Measurements from ENCODE around the gene ZNF708.
"Not testable (repeated sequence)": the region's sequence is repeated elsewhere in the genome, so short reads cannot be mapped to it uniquely, and the experiment has no call there.

ZNF708 gene

DNA sequence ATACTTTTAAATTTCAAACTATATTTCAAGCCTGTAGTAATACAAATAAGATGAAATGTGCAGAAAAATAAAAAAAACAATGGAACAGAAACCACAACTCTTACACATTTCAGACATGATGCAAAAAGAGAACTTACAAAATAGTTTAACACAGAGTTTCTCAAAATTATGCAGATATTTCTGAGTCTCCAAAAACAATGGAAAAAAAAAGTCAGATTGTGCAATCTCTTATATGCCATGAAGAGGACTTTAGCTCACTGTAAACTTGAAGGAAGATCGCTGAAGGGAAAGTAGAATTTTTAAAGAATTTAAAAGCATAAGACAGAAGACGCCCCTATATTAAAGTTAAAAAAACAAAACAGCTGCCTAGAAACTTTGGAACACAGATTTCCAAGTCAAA is 20.4 kb downstream of the ZNF708 start:
- H3K4me3 ChIP-seq (ENCODE audit: low read length), result no peak overlapping the region
- TF ChIP-seq, protein P1, sequence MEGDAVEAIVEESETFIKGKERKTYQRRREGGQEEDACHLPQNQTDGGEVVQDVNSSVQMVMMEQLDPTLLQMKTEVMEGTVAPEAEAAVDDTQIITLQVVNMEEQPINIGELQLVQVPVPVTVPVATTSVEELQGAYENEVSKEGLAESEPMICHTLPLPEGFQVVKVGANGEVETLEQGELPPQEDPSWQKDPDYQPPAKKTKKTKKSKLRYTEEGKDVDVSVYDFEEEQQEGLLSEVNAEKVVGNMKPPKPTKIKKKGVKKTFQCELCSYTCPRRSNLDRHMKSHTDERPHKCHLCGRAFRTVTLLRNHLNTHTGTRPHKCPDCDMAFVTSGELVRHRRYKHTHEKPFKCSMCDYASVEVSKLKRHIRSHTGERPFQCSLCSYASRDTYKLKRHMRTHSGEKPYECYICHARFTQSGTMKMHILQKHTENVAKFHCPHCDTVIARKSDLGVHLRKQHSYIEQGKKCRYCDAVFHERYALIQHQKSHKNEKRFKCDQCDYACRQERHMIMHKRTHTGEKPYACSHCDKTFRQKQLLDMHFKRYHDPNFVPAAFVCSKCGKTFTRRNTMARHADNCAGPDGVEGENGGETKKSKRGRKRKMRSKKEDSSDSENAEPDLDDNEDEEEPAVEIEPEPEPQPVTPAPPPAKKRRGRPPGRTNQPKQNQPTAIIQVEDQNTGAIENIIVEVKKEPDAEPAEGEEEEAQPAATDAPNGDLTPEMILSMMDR (conservative IDR thresholded peaks at IDR 0.05; ENCODE audit: low read length), result no peak
- no peak for DNase-seq (ENCODE audit: low read depth)

GRCh38 chr19:21306881-21307479 is 22.2 kb downstream of the ZNF708 start:
- DNase-seq (ENCODE audit: low read depth), result not testable (repeated sequence)

DNA sequence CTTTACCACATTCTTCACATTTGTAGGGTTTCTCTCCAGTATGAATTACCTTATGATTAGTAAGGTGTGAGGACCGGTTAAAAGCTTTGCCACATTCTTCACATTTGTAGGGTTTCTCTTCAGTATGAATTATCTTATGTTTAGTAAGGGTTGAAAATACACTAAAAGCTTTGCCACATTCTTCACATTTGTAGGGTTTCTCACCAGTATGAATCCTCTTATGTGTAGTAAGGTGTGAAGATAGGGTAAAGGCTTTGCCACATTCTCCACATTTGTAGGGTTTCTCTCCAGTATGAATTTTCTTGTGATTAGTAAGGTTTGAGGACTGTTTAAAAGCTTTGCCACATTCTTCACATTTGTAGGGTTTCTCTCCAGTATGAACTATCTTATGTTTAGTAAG is 35.4 kb downstream of the ZNF708 start:
- not testable (repeated sequence) for DNase-seq (ENCODE audit: low read depth)

More at GRCh38 chr19:21306881-21307479, 22.2 kb downstream of the ZNF708 start:
- not testable (repeated sequence) for H3K4me3 ChIP-seq (ENCODE audit: low read length)

DNA sequence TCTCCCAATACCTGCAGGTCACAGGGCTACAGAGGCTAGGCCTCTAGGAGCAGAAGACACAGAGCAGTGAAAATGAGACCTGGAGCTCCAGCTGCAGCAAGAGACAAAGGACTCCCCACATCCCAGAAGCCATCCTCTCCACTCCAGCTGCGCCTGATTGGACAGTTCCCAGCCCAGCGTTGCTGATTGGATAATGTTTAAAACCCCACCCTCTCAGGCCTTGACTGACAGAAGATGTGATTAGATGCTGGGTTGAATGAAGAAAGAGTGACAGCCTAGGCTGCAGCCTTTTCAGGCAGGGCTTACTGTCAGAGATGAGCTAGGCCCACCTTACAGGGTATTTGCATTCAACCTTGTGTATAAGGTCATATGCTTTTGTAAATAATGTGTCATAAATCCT is 59.4 kb downstream of the ZNF708 start:
- TF ChIP-seq, protein P1 (conservative IDR thresholded peaks at IDR 0.05; ENCODE audit: low read length), result no peak
- no peak overlapping the region for H3K4me3 ChIP-seq (ENCODE audit: low read length)
- DNase-seq (ENCODE audit: low read depth), result no peak

More for the DNA sequence above, 35.4 kb downstream of the ZNF708 start:
- not testable (repeated sequence) for H3K4me3 ChIP-seq (ENCODE audit: low read length)

DNA sequence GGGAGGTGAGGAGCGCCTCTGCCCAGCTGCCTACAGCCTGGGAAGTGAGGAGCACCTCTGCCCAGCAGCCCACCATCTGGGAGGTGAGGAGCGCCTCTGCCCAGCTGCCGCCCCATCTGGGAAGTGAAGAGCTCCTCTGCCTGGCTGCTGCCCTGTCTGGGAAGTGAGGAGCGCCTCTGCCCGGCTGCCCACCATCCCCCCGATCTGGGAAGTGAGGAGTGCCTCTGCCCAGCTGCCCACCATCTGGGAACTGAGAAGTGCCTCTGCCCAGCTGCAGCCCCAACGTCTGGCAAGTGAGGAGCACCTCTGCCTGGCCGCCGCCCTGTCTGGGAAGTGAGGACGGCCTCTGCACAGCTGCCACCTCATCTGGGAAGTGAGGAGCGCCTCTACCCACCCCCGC is 64.3 kb downstream of the ZNF708 start:
- TF ChIP-seq, protein P1 (conservative IDR thresholded peaks at IDR 0.05; ENCODE audit: low read length), result no peak
- no peak for DNase-seq (ENCODE audit: low read depth)
- H3K4me3 ChIP-seq (ENCODE audit: low read length), result no peak overlapping the region

DNA sequence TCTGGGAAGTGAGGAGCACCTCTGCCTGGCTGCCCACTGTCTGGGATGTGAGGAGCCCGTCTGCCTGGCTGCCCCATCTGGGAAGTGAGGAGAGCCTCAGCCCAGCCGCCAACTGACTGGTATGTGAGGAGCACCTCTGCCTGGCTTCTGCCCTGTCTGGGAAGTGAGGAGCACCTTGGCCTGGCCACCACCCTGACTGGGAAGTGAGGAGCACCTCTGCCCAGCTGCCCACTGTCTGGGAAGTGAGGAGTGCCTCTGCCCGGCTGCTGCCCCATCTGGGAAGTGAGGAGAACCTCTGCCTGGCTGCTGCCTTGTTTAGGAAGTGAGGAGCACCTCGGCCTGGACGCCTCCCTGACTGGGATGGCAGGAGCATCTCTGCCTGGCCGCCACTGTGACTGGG is 64.8 kb downstream of the ZNF708 start:
- TF ChIP-seq, protein P1 (conservative IDR thresholded peaks at IDR 0.05; ENCODE audit: low read length), result no peak
- DNase-seq (ENCODE audit: low read depth), result no peak
- H3K4me3 ChIP-seq (ENCODE audit: low read length), result no peak overlapping the region

DNA sequence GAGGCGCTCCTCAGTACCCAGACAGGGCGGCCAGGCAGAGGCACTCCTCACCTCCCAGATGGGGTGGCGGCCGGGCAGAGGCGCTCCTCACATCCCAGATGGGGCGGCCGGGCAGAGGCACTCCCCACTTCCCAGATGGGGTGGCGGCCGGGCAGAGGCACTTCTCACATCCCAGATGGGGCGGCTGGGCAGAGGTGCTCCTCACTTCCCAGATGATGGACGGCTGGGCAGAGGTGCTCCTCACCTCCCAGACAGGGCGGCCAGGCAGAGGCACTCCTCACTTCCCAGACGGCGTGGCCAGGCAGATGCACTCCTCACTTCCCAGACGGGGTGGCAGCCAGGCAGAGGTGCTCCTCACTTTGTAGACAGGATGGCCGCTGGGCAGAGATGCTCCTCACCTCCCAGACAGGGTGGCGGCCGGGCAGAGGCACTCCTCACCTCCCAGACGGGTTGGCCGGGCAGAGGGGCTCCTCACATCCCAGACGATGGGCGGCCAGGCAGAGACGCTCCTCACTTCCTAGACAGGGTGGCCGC is 68.3 kb downstream of the ZNF708 start:
- DNase-seq (ENCODE audit: low read depth); H3K4me3 ChIP-seq (ENCODE audit: low read length): not testable (repeated sequence)

GRCh38 chr19:21260164-21260847 is 68.9 kb downstream of the ZNF708 start:
- H3K4me3 ChIP-seq (ENCODE audit: low read length), result no peak overlapping the region
- DNase-seq (ENCODE audit: low read depth), result no peak
- TF ChIP-seq, protein P1 (conservative IDR thresholded peaks at IDR 0.05; ENCODE audit: low read length), result no peak

DNA sequence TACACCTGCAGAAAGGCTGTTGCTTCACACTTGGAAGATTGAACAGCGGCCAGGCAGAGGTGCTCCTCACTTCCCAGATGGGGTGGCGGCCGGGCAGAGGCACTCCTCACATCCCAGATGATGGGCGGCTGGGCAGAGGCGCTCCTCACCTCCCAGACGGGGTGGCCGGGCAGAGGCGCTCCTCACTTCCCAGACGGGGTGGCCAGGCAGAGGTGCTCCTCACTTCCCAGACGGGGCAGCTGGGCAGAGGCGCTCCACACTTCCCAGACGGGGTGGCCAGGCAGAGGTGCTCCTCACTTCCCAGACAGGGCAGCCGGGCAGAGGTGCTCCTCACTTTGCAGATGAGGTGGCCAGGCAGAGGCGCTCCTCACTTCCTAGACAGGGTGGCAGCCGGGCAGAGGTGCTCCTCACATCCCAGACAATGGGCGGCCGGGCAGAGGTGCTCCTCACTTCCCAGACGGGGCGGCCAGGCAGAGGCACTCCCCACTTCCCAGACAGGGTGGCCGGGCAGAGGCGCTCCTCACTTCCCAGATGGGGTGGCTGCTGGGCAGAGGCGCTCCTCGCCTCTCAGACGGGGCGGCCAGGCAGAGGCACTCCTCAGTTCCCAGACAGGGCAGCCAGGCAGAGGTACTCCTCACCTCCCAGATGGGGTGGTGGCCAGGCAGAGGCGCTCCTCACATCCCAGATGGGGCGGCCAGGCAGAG is 69.6 kb downstream of the ZNF708 start:
- DNase-seq (ENCODE audit: low read depth); H3K4me3 ChIP-seq (ENCODE audit: low read length): not testable (repeated sequence)

All from AG10803 (cell line).